Liver (tissue), 9 donors: ENCODE measurements around the gene AFF2. TPM values are rescaled to one million over a fixed set of nuclear protein-coding genes. Genes with fewer than 3 reads are reported as not detected.

Experiments
- DNase-seq: peaks from one replicate; pipeline ENCODE4 v3.0.0-alpha.2; 2017; ENCODE audit warnings: low spot score
- H3K27ac ChIP-seq, 2 donors: one replicate each; pipeline ENCODE4 v1.7.0; 2013; ENCODE audit warnings: inconsistent platforms in 2 of 2, low read length in 2 of 2, control low read depth in 1 of 2, low read depth in 1 of 2, mild to moderate bottlenecking in 1 of 2
- H3K27me3 ChIP-seq, 4 donors: one replicate each; pipeline versions ENCODE4 v1.6.1 to v1.7.0; 2013; ENCODE audit warnings: low read length in 3 of 4, inconsistent platforms in 1 of 4, mild to moderate bottlenecking in 1 of 4, moderate library complexity in 1 of 4; ENCODE audit not compliant: control insufficient read depth in 4 of 4, insufficient read depth in 4 of 4
- H3K36me3 ChIP-seq, 4 donors: one replicate each; pipeline versions ENCODE4 v1.6.1 to v1.7.0; 2013; ENCODE audit warnings: low read length in 3 of 4, mild to moderate bottlenecking in 3 of 4, low read depth in 1 of 4, moderate library complexity in 1 of 4; ENCODE audit not compliant: control insufficient read depth in 4 of 4, insufficient read depth in 3 of 4
- H3K4me1 ChIP-seq, 4 donors: one replicate each; pipeline versions ENCODE4 v1.6.1 to v1.7.0; 2013; ENCODE audit warnings: low read length in 3 of 4, mild to moderate bottlenecking in 3 of 4, moderate library complexity in 1 of 4; ENCODE audit not compliant: control insufficient read depth in 4 of 4, insufficient read depth in 4 of 4
- H3K4me3 ChIP-seq, 3 donors: one replicate each; pipeline versions ENCODE4 v1.6.1 to v1.7.0; 2013; ENCODE audit warnings: low read length in 3 of 3, control low read depth in 1 of 3, low read depth in 1 of 3, mild to moderate bottlenecking in 1 of 3
- H3K9ac ChIP-seq, 2 donors: one replicate each; pipeline ENCODE4 v1.7.0; 2013; ENCODE audit warnings: low read length in 2 of 2, mild to moderate bottlenecking in 2 of 2, moderate library complexity in 2 of 2, control low read depth in 1 of 2, low read depth in 1 of 2
- H3K9me3 ChIP-seq, 4 donors: one replicate each; pipeline versions ENCODE4 v1.6.1 to v1.7.0; 2013; ENCODE audit warnings: low read length in 3 of 4; ENCODE audit not compliant: control insufficient read depth in 4 of 4
- CTCF ChIP-seq: fragments of 150-350 bp; IDR thresholded peaks from 2 replicates; pipeline ENCODE4 v1.5.1; 2017; ENCODE audit warnings: improper control_type of control experiment, low read depth, low read length; ENCODE audit not compliant: missing input control
- EGR1 ChIP-seq, 2 donors: IDR thresholded peaks; 2 replicates each; pipeline ENCODE4 v1.6.1; 2016 to 2018; ENCODE audit warnings: antibody characterized with exemption in 2 of 2, low read depth in 2 of 2
- FOXA1 ChIP-seq: IDR thresholded peaks from 2 replicates; pipeline ENCODE4 v1.6.1; 2016; ENCODE audit warnings: antibody characterized with exemption
- FOXA2 ChIP-seq: IDR thresholded peaks from 2 replicates; pipeline ENCODE4 v1.6.1; 2016; ENCODE audit warnings: antibody characterized with exemption
- HNF4A ChIP-seq, 2 donors: conservative IDR thresholded peaks; 2 replicates each; pipeline ENCODE4 v1.6.1; 2016; ENCODE audit warnings: antibody characterized with exemption in 2 of 2, mild to moderate bottlenecking in 2 of 2
- HNF4G ChIP-seq: IDR thresholded peaks from 2 replicates; pipeline ENCODE4 v1.6.1; 2016; ENCODE audit warnings: antibody characterized with exemption
- JUND ChIP-seq, 2 donors: IDR thresholded peaks; 2 replicates each; pipeline ENCODE4 v1.6.1; 2016; ENCODE audit warnings: antibody characterized with exemption in 2 of 2
- NR2F2 ChIP-seq: IDR thresholded peaks from 2 replicates; pipeline ENCODE4 v1.6.1; 2016; ENCODE audit warnings: antibody characterized with exemption
- RAD21 ChIP-seq, 2 donors: IDR thresholded peaks; 2 replicates each; pipeline ENCODE4 v1.6.1; 2016; ENCODE audit warnings: antibody characterized with exemption in 2 of 2, mild to moderate bottlenecking in 2 of 2
- REST ChIP-seq: IDR thresholded peaks from 2 replicates; pipeline ENCODE4 v1.6.1; 2016; ENCODE audit warnings: antibody characterized with exemption, mild to moderate bottlenecking
- RXRA ChIP-seq, 2 donors: IDR thresholded peaks; 2 replicates each; pipeline ENCODE4 v1.6.1; 2017 to 2018; ENCODE audit warnings: antibody characterized with exemption in 2 of 2, mild to moderate bottlenecking in 1 of 2
- TAF1 ChIP-seq: conservative IDR thresholded peaks from 2 replicates; pipeline ENCODE4 v1.6.1; 2016; ENCODE audit warnings: antibody characterized with exemption, mild to moderate bottlenecking
- YY1 ChIP-seq: IDR thresholded peaks from 2 replicates; pipeline ENCODE4 v1.6.1; 2016; ENCODE audit warnings: antibody characterized with exemption, mild to moderate bottlenecking
- ZBTB33 ChIP-seq: IDR thresholded peaks from 2 replicates; pipeline ENCODE4 v1.6.1; 2016; ENCODE audit warnings: antibody characterized with exemption
- WGBS: extraction: QIAGEN DNeasy Blood & Tissue Kit; methylation state at CpG from one replicate; pipeline ENCODE4 v1.1.7; 2013; 5-methylcytosine and 5-hydroxymethylcytosine counted together
- polyA plus RNA-seq, 2 donors: library from polyadenylated mRNA; stranded (reverse) in 1 of 2; unstranded in 1 of 2; fragments of 200-250 nt in 1 of 2; fragments of >200 nt in 1 of 2; fragmentation: Nextera tagmentation in 1 of 2; extraction: Ambion mirVana in 1 of 2; gene quantifications; one replicate each; pipeline versions ENCODE4 v1.2.1 to v1.2.3, GENCODE V29; 2013 to 2015
- total RNA-seq, 2 donors: library from RNA; depleted of rRNA; stranded (reverse); fragments of >200 nt; gene quantifications; one replicate each; pipeline ENCODE4 v1.2.3, GENCODE V29; 2014
- donor health status: healthy.
- donor health status: healthy.
- donor health status: healthy.
- donor health status: healthy.
- donor health status: healthy.

Gene AFF2
- total and polyA plus RNA-seq, 4 donors = 0.01 to 1.6 (median 0.50) TPM; not detected in 1

- H3K9me3 ChIP-seq = peaks cover 0 to 2% (median 0%) of the 10 kb centered on the region in 4 donors
- H3K4me1 ChIP-seq = no peaks in the 10 kb centered on the region
- TF ChIP-seq CTCF (no peak), TAF1 (no peak), JUND (IDR thresholded peaks at IDR 0.05) (no peak)
- no peak for DNase-seq
- no peaks in the 10 kb centered on the region for H3K36me3 ChIP-seq
- no peak overlapping the region for H3K4me3 ChIP-seq
- H3K27me3 ChIP-seq = no peaks in the 10 kb centered on the region
- H3K27ac ChIP-seq = no peak overlapping the region
- no peak overlapping the region for H3K9ac ChIP-seq
- 57% methylated on average over 4 of the region's 4 CpGs for WGBS
These were observed 34.1 kb upstream of the AFF2 start for GRCh38 chrX:148466292-148466691.

- DNase-seq = no peak
- no peak overlapping the region for H3K9ac ChIP-seq
- H3K4me1 ChIP-seq = no peaks in the 10 kb centered on the region
- H3K9me3 ChIP-seq = peaks cover 0 to 2% (median 0%) of the 10 kb centered on the region in 4 donors
- no peak overlapping the region for H3K27ac ChIP-seq
- WGBS = 76% methylated on average over 2 of the region's 2 CpGs
- TF ChIP-seq FOXA2 = no peak
- H3K4me3 ChIP-seq = no peak overlapping the region
- H3K27me3 ChIP-seq = no peaks in the 10 kb centered on the region
- no peaks in the 10 kb centered on the region for H3K36me3 ChIP-seq
These were observed 30.1 kb upstream of the AFF2 start for GRCh38 chrX:148470324-148470723.

GRCh38 chrX:148474030-148474429, 26.4 kb upstream of the AFF2 start:
- Histone ChIP-seq H3K9me3 (peaks cover 0 to 2% (median 0%) of the 10 kb centered on the region in 4 donors), H3K9ac (no peak overlapping the region), H3K27me3 (no peaks in the 10 kb centered on the region), H3K4me3 (no peak overlapping the region), H3K27ac (no peak overlapping the region), H3K36me3 (no peaks in the 10 kb centered on the region), H3K4me1 (no peaks in the 10 kb centered on the region)
- DNase-seq = no peak
- TF ChIP-seq CTCF (no peak), TAF1 (no peak), EGR1 (IDR thresholded peaks at IDR 0.05; ENCODE audit: low read depth in 2 of 2) (no peak), YY1 (no peak), HNF4A (conservative IDR thresholded peaks at IDR 0.05) (no peak), HNF4G (no peak), ZBTB33 (no peak), FOXA1 (no peak), RAD21 (IDR thresholded peaks at IDR 0.05) (no peak), JUND (IDR thresholded peaks at IDR 0.05) (no peak), RXRA (IDR thresholded peaks at IDR 0.05) (no peak), NR2F2 (no peak), REST (no peak), FOXA2 (no peak)
- WGBS = 78% methylated on average over 4 of the region's 4 CpGs
